IMR-90 (cell line): ENCODE data around the gene GREB1L. TPM values are rescaled to one million over a fixed set of nuclear protein-coding genes. Genes with fewer than 3 reads are reported as not detected.

Experiments used
- ATAC-seq: fragments of 200-7000 bp; cut with Tn5 transposase; 2 replicates; pipeline ENCODE4 v1.9.1; 2020; ENCODE audit warnings: low read depth, mild to moderate bottlenecking, moderate library complexity
- BruUV-seq: library from RNA; stranded (reverse); fragments of 400-500 nt; replicated peaks from 2 replicates; lab custom pipeline; 2021; lab: Mats Ljungman, UMichigan
- CTCF ChIA-PET: fragments of 300-600 bp; formaldehyde crosslinking; extraction: SDS; loops from one replicate; lab custom pipeline; 2021; ENCODE audit warnings: antibody characterized with exemption; lab: Yijun Ruan, JAX
- POLR2A ChIA-PET: fragments of 300-600 bp; sonication (Branson Sonifier 250); formaldehyde crosslinking; loops from one replicate; lab custom pipeline; 2022; ENCODE audit warnings: antibody characterized with exemption; ENCODE audit not compliant: unreplicated experiment; lab: Charles Lee
- DNase-seq: peaks from one replicate; pipeline ENCODE4 v3.0.0; 2013
- H2AFZ ChIP-seq: replicated peaks from 2 replicates; pipeline ENCODE3; 2013; ENCODE audit warnings: low read length, mild to moderate bottlenecking; ENCODE audit not compliant: poor library complexity
- H2AK5ac ChIP-seq: 2 replicates; pipeline ENCODE4 v1.6.1; 2013; ENCODE audit warnings: low read depth, low read length, inconsistent platforms
- H2AK9ac ChIP-seq: replicated peaks from 2 replicates; pipeline ENCODE3; 2013; ENCODE audit warnings: mild to moderate bottlenecking, low read depth, low read length, moderate library complexity; ENCODE audit not compliant: poor library complexity
- H2BK120ac ChIP-seq: 2 replicates; pipeline ENCODE4 v1.6.1; 2013; ENCODE audit warnings: low read depth, low read length, inconsistent platforms
- H2BK15ac ChIP-seq: 3 replicates; pipeline ENCODE4 v1.6.1; 2013; ENCODE audit warnings: low read depth, low read length, inconsistent platforms
- H2BK20ac ChIP-seq: 2 replicates; pipeline ENCODE4 v1.6.1; 2013; ENCODE audit warnings: low read depth, mild to moderate bottlenecking, inconsistent platforms, low read length, moderate library complexity
- H2BK5ac ChIP-seq: 2 replicates; pipeline ENCODE4 v1.6.1; 2013; ENCODE audit warnings: mild to moderate bottlenecking, low read depth, low read length, inconsistent platforms; ENCODE audit not compliant: poor library complexity, severe bottlenecking
- H3K14ac ChIP-seq: replicated peaks from 2 replicates; pipeline ENCODE4 v1.6.1; 2013; ENCODE audit warnings: low read depth, low read length, inconsistent platforms
- H3K18ac ChIP-seq: 2 replicates; pipeline ENCODE4 v1.6.1; 2013; ENCODE audit warnings: low read depth, low read length, control low read depth
- H3K23ac ChIP-seq: 2 replicates; pipeline ENCODE4 v1.6.1; 2013; ENCODE audit warnings: low read depth, low read length, inconsistent platforms
- H3K27ac ChIP-seq: 2 replicates; pipeline ENCODE4 v1.5.1; 2013; ENCODE audit warnings: mild to moderate bottlenecking, control low read depth, low read length; ENCODE audit not compliant: insufficient read depth
- H3K27me3 ChIP-seq: 2 replicates; pipeline ENCODE4 v1.6.1; 2013; ENCODE audit warnings: low read length; ENCODE audit not compliant: control insufficient read depth, insufficient read depth
- H3K36me3 ChIP-seq: 2 replicates; pipeline ENCODE4 v1.6.1; 2013; ENCODE audit warnings: low read length, mixed read lengths; ENCODE audit not compliant: control insufficient read depth, insufficient read depth
- H3K4ac ChIP-seq: 2 replicates; pipeline ENCODE4 v1.6.1; 2013; ENCODE audit warnings: low read depth, low read length, inconsistent platforms
- H3K4me1 ChIP-seq: 2 replicates; pipeline ENCODE4 v1.6.1; 2013; ENCODE audit warnings: low read length, mixed read lengths; ENCODE audit not compliant: control insufficient read depth, insufficient read depth
- H3K4me2 ChIP-seq: 2 replicates; pipeline ENCODE4 v1.6.1; 2013; ENCODE audit warnings: low read depth, mild to moderate bottlenecking, control low read depth, low read length, moderate library complexity
- H3K4me3 ChIP-seq: 2 replicates; pipeline ENCODE4 v1.5.1; 2013; ENCODE audit warnings: low read depth, mild to moderate bottlenecking, control low read depth, low read length, moderate library complexity; ENCODE audit not compliant: insufficient read depth
- H3K56ac ChIP-seq: 2 replicates; pipeline ENCODE4 v1.6.1; 2013; ENCODE audit warnings: low read length, inconsistent platforms; ENCODE audit not compliant: insufficient read depth; ENCODE audit errors: extremely low read depth
- H3K79me1 ChIP-seq, 2 experiments: 2 replicates each; pipeline ENCODE4 v1.6.1; 2013; ENCODE audit warnings: low read length in 2 of 2, inconsistent platforms in 1 of 2, low read depth in 1 of 2
- H3K9ac ChIP-seq: 2 replicates; pipeline ENCODE4 v1.6.1; 2013; ENCODE audit warnings: low read depth, low read length, control low read depth
- H3K9me1 ChIP-seq: 2 replicates; pipeline ENCODE4 v1.6.1; 2013; ENCODE audit warnings: low read length, inconsistent platforms; ENCODE audit not compliant: insufficient read depth
- H3K9me3 ChIP-seq: 2 replicates; pipeline ENCODE4 v1.6.1; 2013; ENCODE audit warnings: low read length; ENCODE audit not compliant: control insufficient read depth, insufficient read depth
- H4K20me1 ChIP-seq: 2 replicates; pipeline ENCODE4 v1.6.1; 2013; ENCODE audit warnings: low read length, inconsistent platforms; ENCODE audit not compliant: insufficient read depth
- H4K5ac ChIP-seq: 2 replicates; pipeline ENCODE4 v1.6.1; 2013; ENCODE audit warnings: mild to moderate bottlenecking, low read depth, low read length, control low read depth
- H4K8ac ChIP-seq, 2 experiments: 2 replicates each; pipeline ENCODE4 v1.6.1; 2013; ENCODE audit warnings: low read depth in 2 of 2, low read length in 2 of 2, control low read depth in 1 of 2, inconsistent platforms in 1 of 2
- H4K91ac ChIP-seq: 2 replicates; pipeline ENCODE4 v1.6.1; 2013; ENCODE audit warnings: low read depth, low read length, inconsistent platforms; ENCODE audit not compliant: insufficient read depth
- BHLHE40 ChIP-seq: fragments of 150-350 bp; IDR thresholded peaks from 2 replicates; pipeline ENCODE4 v1.6.1; 2016; ENCODE audit warnings: mild to moderate bottlenecking, low read depth, low read length
- CHD1 ChIP-seq: IDR thresholded peaks from 2 replicates; pipeline ENCODE4 v1.6.1; 2012; ENCODE audit warnings: low read depth, low read length, improper control_type of control experiment
- FOS ChIP-seq: fragments of 150-350 bp; IDR thresholded peaks from 2 replicates; pipeline ENCODE4 v1.6.1; 2016; ENCODE audit warnings: low read depth, low read length
- MAZ ChIP-seq: IDR thresholded peaks from 2 replicates; pipeline ENCODE4 v1.6.1; 2012; ENCODE audit warnings: low read depth, mild to moderate bottlenecking, low read length, improper control_type of control experiment, moderate library complexity, borderline replicate concordance
- MXI1 ChIP-seq: IDR thresholded peaks from 2 replicates; pipeline ENCODE4 v1.6.1; 2012; ENCODE audit warnings: low read depth, mild to moderate bottlenecking, low read length, moderate library complexity, borderline replicate concordance
- NFE2L2 ChIP-seq: fragments of 150-350 bp; IDR thresholded peaks from 2 replicates; pipeline ENCODE4 v1.6.1; 2016; ENCODE audit warnings: low read depth, mild to moderate bottlenecking, low read length
- RAD21 ChIP-seq: IDR thresholded peaks from 2 replicates; pipeline ENCODE4 v1.6.1; 2012; ENCODE audit warnings: low read length, improper control_type of control experiment
- RCOR1 ChIP-seq: IDR thresholded peaks from 2 replicates; pipeline ENCODE4 v1.6.1; 2012; ENCODE audit warnings: mild to moderate bottlenecking, low read length, improper control_type of control experiment; ENCODE audit not compliant: insufficient replicate concordance
- RFX5 ChIP-seq: IDR thresholded peaks from 2 replicates; pipeline ENCODE4 v1.8.0; 2012; ENCODE audit warnings: low read depth, mild to moderate bottlenecking, low read length, moderate library complexity
- SMC3 ChIP-seq: fragments of 150-350 bp; IDR thresholded peaks from 2 replicates; pipeline ENCODE4 v1.6.1; 2016; ENCODE audit warnings: low read depth, mild to moderate bottlenecking, antibody characterized with exemption, low read length, moderate library complexity
- WGBS, 2 experiments: methylation state at CpG; one replicate each; pipeline versions ENCODE4 v1.1.5 to v1.1.7; 2013; ENCODE audit warnings: missing lambda C conversion rate in 2 of 2; ENCODE audit not compliant: insufficient read length in 1 of 2; ENCODE audit errors: extremely low coverage in 2 of 2; 5-methylcytosine and 5-hydroxymethylcytosine counted together
- dilution Hi-C: fragments of 300-500 bp; cut with HindIII; formaldehyde crosslinking; loops from one replicate; pipeline ENCODE4 v1.14.3; 2018; ENCODE audit warnings: low sequenced_read_pairs; ENCODE audit not compliant: unreplicated experiment
- in situ Hi-C: fragments of 300-500 bp; cut with MboI; formaldehyde crosslinking; loops from 3 replicates; pipeline ENCODE4 v1.14.3; 2019; ENCODE audit warnings: low sequenced_read_pairs, inconsistent platforms, mixed read lengths
- intact Hi-C: fragments of 100-400 bp; cut with micrococcal nuclease; formaldehyde crosslinking; loops from 2 replicates; pipeline ENCODE4 v1.10.0; 2022
- polyA plus RNA-seq, 3 experiments: library from polyadenylated mRNA; depleted of rRNA; stranded (reverse); fragments of >200 nt; gene quantifications; 2 replicates each; pipeline ENCODE4 v1.2.3, GENCODE V29; 2012; ENCODE audit warnings: low replicate concordance in 1 of 3
- total RNA-seq: library from RNA; depleted of rRNA; stranded (reverse); fragments of >200 nt; gene quantifications from 2 replicates; pipeline ENCODE4 v1.2.3, GENCODE V29; 2012
- TF ChIP-seq, protein P1 (sequence below): conservative IDR thresholded peaks from 2 replicates; pipeline ENCODE4 v1.5.1; 2012; ENCODE audit warnings: mild to moderate bottlenecking, low read depth, low read length, improper control_type of control experiment

The GREB1L gene
- total and polyA plus RNA-seq, 2 of the 4 experiments (the other 2 are of a cell fraction), result under 0.01 to 0.02 TPM

DNA sequence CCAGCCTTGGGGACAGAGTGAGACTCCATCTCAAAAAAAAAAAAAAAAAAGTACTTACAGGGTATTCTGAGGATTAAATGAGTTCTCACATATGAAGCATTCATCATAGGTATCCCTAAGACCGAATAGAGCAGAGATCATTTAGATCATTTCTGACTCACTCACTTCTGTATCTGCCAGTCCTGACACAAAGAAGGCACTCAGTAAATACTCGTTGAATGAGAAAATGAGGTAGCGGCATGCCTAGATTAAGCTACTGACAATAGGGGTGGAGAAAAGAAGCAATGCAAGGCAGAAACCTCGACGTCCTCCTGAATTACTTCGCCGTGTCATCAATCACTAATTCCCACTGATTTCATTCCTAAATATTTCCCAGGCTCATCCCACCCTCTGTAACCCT, 103.8 kb downstream of the GREB1L start:
- Histone ChIP-seq H3K9ac (no peak overlapping the region), H3K36me3 (no peaks in the 10 kb centered on the region), H4K91ac (no peak overlapping the region), H3K9me1 (no peaks in the 10 kb centered on the region), H2AK9ac (no peak overlapping the region), H2BK120ac (no peak overlapping the region), H3K79me1 (no peaks in the 10 kb centered on the region), H3K27me3 (peaks cover 8% of the 10 kb centered on the region), H2BK20ac (no peak overlapping the region), H2BK15ac (no peak overlapping the region), H2AK5ac (no peak overlapping the region), H3K23ac (no peak overlapping the region), H3K14ac (no peak overlapping the region), H3K56ac (no peak overlapping the region), H3K4ac (no peak overlapping the region), H4K20me1 (no peaks in the 10 kb centered on the region), H3K18ac (no peak overlapping the region), H2AFZ (no peak overlapping the region), H2BK5ac (no peak overlapping the region), H4K8ac (no peak overlapping the region), H3K9me3 (no peaks in the 10 kb centered on the region), H4K5ac (no peak overlapping the region), H3K4me3 (no peak overlapping the region), H3K4me1 (no peaks in the 10 kb centered on the region), H3K4me2 (no peak overlapping the region), H3K27ac (no peak overlapping the region)
- no peak for TF ChIP-seq FOS
- TF ChIP-seq MXI1, result no peak
- TF ChIP-seq, protein P1, sequence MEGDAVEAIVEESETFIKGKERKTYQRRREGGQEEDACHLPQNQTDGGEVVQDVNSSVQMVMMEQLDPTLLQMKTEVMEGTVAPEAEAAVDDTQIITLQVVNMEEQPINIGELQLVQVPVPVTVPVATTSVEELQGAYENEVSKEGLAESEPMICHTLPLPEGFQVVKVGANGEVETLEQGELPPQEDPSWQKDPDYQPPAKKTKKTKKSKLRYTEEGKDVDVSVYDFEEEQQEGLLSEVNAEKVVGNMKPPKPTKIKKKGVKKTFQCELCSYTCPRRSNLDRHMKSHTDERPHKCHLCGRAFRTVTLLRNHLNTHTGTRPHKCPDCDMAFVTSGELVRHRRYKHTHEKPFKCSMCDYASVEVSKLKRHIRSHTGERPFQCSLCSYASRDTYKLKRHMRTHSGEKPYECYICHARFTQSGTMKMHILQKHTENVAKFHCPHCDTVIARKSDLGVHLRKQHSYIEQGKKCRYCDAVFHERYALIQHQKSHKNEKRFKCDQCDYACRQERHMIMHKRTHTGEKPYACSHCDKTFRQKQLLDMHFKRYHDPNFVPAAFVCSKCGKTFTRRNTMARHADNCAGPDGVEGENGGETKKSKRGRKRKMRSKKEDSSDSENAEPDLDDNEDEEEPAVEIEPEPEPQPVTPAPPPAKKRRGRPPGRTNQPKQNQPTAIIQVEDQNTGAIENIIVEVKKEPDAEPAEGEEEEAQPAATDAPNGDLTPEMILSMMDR, result no peak
- TF ChIP-seq MAZ, result no peak
- TF ChIP-seq RCOR1, result no peak
- no peak for TF ChIP-seq NFE2L2
- no peak for TF ChIP-seq SMC3
- no peak for TF ChIP-seq CHD1
- TF ChIP-seq RAD21, result no peak
- TF ChIP-seq BHLHE40, result no peak
- TF ChIP-seq RFX5, result no peak
- in situ Hi-C loops (no loop called here), dilution Hi-C loops (no loop called here), intact Hi-C loops (no loop called here)
- ChIA-PET CTCF (no interaction called here), POLR2A (no interaction called here)
- DNase-seq (no peak), ATAC-seq (no peak)
- no TSS peak for BruUV-seq
- WGBS, 2 experiments, result 61% methylated on average over 4 of the region's 7 CpGs; no CpG with 5 or more reads in 1 of the 2 experiments
